HG03066 (cell line): Measurements from ENCODE around the gene JAKMIP1.

Experiments
- ATAC-seq: cut with Tn5 transposase; IDR thresholded peaks from one replicate; pipeline ENCODE4 v1.9.1; 2021; ENCODE audit warnings: low read depth; ENCODE audit not compliant: unreplicated experiment

The JAKMIP1 gene

GRCh38 chr4:6071959-6072720, 128.2 kb downstream of the JAKMIP1 start:
- ATAC-seq = no peak

DNA sequence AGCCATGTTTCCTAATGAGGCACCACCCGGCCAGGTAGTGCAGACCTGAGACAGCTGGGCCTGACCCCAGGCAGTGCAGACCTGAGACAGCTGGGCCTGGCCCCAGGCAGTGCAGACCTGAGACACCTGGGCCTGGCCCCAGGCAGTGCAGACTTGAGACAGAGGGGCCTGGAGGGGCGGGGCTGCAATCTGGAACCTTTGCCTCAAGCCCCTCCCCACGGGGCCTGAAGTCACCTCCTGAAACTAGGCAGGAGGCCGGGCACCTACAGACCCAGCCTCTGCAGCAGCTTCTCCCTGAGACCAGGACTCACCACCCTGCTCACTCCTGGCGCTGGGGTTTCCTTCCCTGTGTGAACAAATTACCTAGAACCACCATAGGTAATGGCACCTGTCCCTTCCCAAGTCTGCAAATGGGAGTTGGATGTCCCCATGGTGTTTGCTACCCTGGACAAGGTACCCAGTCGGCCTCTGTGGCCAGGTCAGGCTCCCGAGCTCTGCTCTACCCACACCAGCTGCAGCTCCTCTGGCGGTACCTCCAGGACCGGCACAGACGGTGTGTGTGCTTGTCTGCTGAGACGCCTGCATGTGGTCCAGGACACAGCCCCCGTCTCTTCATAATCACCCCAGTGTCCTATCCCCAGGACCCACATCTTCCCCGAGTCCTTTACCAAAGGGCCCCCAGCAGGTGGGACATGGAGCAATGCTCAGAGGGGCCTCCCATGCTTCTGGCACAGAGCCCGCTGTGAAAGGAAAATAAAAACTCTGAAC, 129.0 kb downstream of the JAKMIP1 start:
- no peak for ATAC-seq

GRCh38 chr4:6069845-6070709, 130.3 kb downstream of the JAKMIP1 start:
- ATAC-seq = no peak

DNA sequence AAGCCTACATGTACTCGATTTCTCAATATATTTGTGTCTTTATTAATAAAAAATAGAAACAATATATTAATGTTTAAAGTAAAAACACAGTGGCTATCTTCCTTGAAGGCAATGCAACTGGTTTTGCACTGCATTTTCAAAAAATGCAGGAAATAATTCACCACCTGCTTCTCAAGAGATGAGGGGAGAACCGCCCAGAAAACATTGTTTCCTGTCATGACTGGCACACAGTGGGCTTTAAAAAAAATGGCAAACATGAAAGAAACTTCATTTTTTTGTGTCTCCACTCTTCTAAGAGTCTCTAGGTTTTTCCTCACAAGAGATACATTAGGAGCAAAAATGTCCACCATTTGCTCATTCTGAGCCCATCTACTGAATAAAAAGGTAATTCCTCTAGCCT, 131.4 kb downstream of the JAKMIP1 start:
- ATAC-seq = no peak

DNA sequence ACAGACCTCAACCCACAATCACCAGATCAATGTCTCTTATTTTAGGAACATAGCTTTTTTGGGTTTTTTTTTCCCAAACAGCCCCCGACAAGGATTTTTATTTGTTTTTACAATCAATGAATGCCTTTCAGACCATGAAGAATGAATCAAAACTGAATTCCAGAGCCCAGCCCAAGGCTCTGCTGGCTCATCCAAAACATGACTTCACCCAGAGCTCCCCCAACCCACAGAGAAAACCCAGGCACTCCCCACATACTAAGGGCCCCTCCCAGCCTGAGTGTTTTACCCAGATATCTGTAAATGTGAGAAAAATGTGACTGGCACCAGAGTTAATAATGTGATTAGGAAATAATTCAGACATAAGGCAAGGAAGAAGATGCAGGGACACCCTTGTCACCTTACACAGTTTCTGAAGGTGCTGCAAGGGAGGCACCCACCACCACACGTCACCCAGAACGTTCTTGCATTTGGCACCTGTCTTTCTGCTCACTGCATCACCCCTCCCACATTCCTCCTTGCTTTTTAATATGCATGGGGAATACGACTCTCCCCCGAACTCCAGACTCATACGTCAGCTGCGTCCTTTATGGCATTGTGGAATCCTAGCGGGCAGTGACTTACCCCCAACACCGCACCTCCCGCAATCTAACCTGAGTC, 134.3 kb downstream of the JAKMIP1 start:
- ATAC-seq = no peak

GRCh38 chr4:6065166-6065565, 135.2 kb downstream of the JAKMIP1 start:
- no peak for ATAC-seq

DNA sequence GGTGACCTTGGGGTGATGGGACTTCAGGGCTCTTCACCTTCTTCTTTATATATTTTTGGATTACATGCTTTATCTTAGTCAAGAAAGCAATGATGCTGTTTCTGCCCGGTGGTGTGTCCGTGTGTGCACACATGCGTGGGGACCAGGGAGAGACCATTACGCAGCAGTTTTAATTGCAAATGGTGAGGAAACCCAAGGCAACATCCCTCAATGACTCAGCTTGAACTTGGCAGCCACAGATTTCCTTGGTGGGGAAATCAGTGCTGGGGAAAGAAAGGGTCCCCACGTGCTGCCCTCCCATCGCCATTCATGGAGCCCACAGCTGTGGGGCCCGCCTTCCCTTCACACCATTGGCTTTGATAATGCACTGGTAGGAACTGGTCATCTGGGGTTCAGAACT, 136.0 kb downstream of the JAKMIP1 start:
- ATAC-seq = no peak

- ATAC-seq = no peak
These were observed 136.7 kb downstream of the JAKMIP1 start for GRCh38 chr4:6063684-6064083.

DNA sequence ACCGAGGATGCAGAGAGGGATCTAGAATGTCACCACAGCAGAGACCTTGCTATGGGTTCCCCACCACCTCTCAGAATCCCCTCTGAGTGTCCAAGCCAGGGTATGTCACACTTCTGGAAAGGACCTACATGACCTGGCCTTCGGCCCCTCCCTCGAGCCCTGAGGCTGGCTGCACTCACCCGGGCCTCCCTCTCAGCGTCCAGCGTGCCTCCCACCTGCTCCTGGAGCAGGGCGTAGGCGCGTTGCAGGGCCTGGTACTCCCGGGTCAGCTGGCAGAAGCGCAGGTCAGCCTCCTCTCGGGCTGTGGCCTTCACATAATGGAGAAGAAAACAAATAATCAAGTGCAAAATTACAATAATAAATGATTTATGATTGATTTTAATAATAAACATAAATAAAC, 138.2 kb downstream of the JAKMIP1 start:
- ATAC-seq = no peak

GRCh38 chr4:6059375-6059805, 141.0 kb downstream of the JAKMIP1 start:
- no peak for ATAC-seq

- no peak for ATAC-seq
These were observed 141.6 kb downstream of the JAKMIP1 start for GRCh38 chr4:6058531-6059374.

DNA sequence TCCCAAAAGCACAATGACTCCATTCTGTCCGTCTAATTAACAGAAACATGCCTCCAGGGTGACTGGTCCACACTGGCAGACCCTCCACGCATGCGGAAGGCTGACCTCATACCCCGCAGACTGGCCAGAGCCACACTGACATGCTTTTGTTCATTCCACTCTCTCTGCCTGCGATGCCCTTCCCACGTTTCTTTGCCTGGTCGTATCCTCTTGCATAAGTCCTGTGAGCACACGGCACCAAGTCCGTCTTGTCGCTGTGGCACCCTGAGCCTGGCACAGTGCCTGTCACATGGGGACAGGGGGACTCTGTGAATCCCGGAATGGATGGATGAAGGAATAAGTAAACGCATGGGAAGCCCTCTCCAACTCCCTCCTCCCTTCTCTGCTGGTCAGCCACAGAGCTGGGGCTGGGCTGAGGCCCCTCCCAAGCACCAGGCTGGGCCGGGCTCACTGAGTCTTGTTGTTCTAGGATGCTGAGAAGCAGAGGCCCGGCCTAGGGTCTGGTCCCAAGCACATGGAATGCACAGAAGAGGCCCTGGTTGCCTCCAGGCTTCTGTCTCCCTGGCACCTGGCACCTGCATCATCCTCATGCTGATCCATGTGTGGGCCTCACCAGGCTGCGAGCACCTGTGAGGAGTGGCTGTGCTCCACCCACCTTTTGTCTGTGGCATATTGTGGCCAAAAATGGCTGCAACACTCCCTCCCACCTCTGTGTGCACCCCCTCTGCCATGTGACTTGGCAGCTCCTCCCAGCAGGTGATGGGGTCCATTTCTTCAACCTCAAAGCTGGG, 143.2 kb downstream of the JAKMIP1 start:
- no peak for ATAC-seq

- ATAC-seq = no peak
These were observed 144.9 kb downstream of the JAKMIP1 start for GRCh38 chr4:6055436-6055835.

GRCh38 chr4:6055030-6055429, 145.3 kb downstream of the JAKMIP1 start:
- ATAC-seq = no peak

GRCh38 chr4:6054162-6054922, 146.0 kb downstream of the JAKMIP1 start:
- ATAC-seq = no peak

DNA sequence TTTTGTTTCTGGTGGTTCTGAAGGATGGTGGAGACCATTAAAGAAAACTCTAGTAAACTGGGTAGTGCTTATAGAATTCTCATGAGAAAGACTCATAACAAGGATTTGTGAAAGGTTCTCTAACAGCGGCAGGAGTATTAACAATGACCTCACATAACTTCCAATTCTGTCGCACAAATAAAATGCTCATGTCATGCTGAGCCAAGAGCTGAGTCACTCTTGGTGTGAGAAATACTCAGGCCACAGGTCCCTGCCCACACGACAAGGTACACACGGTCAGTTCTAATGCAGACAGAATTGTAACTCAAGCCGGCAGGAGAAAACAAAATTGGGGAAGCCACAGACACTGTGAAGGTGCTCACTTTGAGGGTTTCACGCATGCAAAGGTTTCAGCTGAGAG, 147.7 kb downstream of the JAKMIP1 start:
- no peak for ATAC-seq

DNA sequence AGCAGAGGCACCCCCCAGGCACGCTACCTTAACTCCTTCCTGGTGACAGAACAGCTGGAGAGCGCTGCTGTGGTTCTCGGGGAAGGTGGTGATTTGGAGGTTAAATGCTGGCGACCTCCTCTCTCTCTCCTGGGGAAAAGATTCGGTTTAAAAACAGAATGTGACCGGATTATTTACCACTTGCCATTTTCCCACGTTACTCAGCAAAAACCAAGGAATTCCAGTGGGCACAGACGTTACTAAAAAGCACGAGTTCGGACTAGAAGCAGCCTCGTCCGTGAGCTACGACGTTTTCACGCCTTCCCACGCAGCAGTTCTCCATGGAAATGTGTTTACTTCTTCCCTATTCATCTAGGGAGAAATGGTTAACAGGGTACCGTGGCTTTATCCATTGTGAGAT, 149.8 kb downstream of the JAKMIP1 start:
- no peak for ATAC-seq

GRCh38 chr4:6049985-6050384, 150.4 kb downstream of the JAKMIP1 start:
- ATAC-seq = no peak
